Cardiac muscle cell (in vitro differentiated cells and primary cell): ENCODE data around the gene ARMH3. TPM values are rescaled to one million over a fixed set of nuclear protein-coding genes. Genes with fewer than 3 reads are reported as not detected.

Experiments
- DNase-seq, 2 donors: peaks; one replicate each; pipeline versions ENCODE4 v3.0.0 to v3.0.0-alpha.2; 2010 to 2017; ENCODE audit warnings: low read depth in 1 of 2, low spot score in 1 of 2
- H3K27ac ChIP-seq: fragments of 200-600 bp; sonication (generic); 2 replicates; pipeline ENCODE4 v1.5.1; 2016
- H3K27me3 ChIP-seq: fragments of 200-600 bp; sonication (generic); 2 replicates; pipeline ENCODE4 v1.6.0; 2016; ENCODE audit warnings: control low read depth
- H3K36me3 ChIP-seq: fragments of 200-600 bp; sonication (generic); 2 replicates; pipeline ENCODE4 v1.5.1; 2016; ENCODE audit warnings: control low read depth
- H3K4me1 ChIP-seq: fragments of 200-600 bp; sonication (generic); 2 replicates; pipeline ENCODE4 v1.8.1; 2017; ENCODE audit warnings: low read depth, mild to moderate bottlenecking, mixed run types
- H3K4me3 ChIP-seq: fragments of 200-600 bp; sonication (generic); 2 replicates; pipeline ENCODE4 v1.5.1; 2016; ENCODE audit warnings: mild to moderate bottlenecking
- H3K9me3 ChIP-seq: fragments of 200-600 bp; sonication (generic); 2 replicates; pipeline ENCODE4 v1.5.1; 2017; ENCODE audit warnings: low read depth, mild to moderate bottlenecking, control low read depth
- polyA plus RNA-seq: library from polyadenylated mRNA; unstranded; fragments of >200 nt; fragmentation: Nextera tagmentation; extraction: Ambion mirVana; gene quantifications from 2 replicates; pipeline ENCODE4 v1.2.1, GENCODE V29; 2016
- total RNA-seq: library from RNA; depleted of rRNA; stranded (reverse); fragments of >200 nt; gene quantifications from 2 replicates; pipeline ENCODE4 v1.2.3, GENCODE V29; 2016
- TF ChIP-seq, protein P1 (sequence below): IDR thresholded peaks from 2 replicates; pipeline ENCODE4 v1.5.1; 2012; ENCODE audit warnings: low read depth, mild to moderate bottlenecking, low read length

ARMH3 gene
- total and polyA plus RNA-seq, 2 experiments from 2014 or later = 5.0 to 17.2 TPM

DNA sequence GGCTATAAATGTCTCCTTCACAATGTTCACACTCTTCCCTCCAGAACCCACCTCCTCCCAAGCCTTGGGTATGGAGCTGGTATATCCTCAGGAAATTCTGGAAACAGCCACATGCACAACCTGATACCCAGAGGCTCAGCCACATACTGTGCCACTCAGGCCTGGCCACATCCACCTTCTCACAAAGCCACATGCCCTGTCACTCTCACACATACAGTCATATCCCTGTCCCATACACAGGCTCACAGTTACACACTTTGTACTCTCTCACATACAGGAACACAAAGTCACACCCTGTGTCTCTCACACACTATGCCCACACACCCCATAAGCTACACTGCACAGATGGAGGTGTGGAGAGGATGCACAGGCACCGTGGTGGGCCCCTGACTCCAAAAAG is 222.5 kb downstream of the ARMH3 start:
- H3K9me3 ChIP-seq = no peaks in the 10 kb centered on the region
- no peak overlapping the region for H3K27ac ChIP-seq
- H3K36me3 ChIP-seq = no peaks in the 10 kb centered on the region
- H3K4me1 ChIP-seq = peaks cover 26% of the 10 kb centered on the region
- DNase-seq = no peak
- no peak overlapping the region for H3K4me3 ChIP-seq
- no peaks in the 10 kb centered on the region for H3K27me3 ChIP-seq
- TF ChIP-seq, protein P1, sequence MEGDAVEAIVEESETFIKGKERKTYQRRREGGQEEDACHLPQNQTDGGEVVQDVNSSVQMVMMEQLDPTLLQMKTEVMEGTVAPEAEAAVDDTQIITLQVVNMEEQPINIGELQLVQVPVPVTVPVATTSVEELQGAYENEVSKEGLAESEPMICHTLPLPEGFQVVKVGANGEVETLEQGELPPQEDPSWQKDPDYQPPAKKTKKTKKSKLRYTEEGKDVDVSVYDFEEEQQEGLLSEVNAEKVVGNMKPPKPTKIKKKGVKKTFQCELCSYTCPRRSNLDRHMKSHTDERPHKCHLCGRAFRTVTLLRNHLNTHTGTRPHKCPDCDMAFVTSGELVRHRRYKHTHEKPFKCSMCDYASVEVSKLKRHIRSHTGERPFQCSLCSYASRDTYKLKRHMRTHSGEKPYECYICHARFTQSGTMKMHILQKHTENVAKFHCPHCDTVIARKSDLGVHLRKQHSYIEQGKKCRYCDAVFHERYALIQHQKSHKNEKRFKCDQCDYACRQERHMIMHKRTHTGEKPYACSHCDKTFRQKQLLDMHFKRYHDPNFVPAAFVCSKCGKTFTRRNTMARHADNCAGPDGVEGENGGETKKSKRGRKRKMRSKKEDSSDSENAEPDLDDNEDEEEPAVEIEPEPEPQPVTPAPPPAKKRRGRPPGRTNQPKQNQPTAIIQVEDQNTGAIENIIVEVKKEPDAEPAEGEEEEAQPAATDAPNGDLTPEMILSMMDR = no peak

DNA sequence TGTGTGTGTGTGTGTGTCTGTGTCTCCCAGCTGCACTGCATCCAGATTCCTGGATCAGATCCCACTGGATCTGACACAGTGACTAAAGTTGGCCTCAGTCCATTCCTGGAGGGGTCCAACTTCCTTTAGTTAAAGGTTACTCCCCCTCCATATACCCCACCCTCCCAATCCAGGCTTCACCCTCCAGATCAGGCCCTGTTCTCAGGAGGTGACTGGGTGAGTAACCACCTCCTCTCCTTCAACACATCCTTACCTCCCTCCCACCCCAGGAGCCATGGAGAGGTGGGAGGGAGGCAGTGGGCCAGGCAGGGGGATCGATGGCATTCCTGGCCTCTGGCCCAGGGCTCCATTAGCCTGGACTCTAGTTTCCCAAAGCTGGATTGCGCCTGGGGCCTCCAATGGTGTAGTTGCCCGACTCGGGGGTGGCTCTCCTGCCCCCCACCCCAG is 223.6 kb downstream of the ARMH3 start:
- no peaks in the 10 kb centered on the region for H3K27me3 ChIP-seq
- no peak for DNase-seq
- TF ChIP-seq, protein P1 = no peak

DNA sequence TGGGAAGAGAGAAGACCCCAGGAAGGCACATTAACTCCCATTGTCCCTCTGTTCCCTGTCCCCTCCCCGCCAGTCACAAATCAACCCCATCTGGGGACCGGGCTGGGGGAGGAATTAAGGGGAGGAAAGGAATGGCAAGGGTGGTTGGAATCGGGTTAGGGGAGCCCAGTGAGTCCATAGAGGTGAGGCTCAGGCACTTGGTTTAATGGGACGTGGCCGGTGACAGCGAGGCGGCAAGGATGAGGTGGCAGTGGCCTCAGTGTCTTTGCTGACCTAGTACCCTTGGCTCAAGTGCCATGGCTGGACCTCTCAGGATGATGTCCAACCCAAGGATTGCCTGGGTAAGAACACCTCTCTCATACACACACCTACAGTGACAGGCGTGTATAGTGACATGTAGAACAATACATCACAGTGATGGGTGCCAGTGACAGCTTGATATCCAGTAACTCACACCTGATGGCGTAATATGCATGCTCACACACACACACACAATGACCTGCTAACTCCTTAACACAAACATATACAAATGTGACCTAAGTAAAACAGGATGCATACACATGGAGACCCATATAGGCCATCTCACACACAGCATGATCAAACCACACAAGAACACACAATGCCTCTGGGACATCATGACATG is 224.7 kb downstream of the ARMH3 start:
- TF ChIP-seq, protein P1 = no peak
- peak overlapping the region; percentile 80 for H3K27ac ChIP-seq
- no peak for DNase-seq
- peaks cover 15% of the 10 kb centered on the region for H3K4me1 ChIP-seq
- H3K4me3 ChIP-seq = no peak overlapping the region
- no peaks in the 10 kb centered on the region for H3K36me3 ChIP-seq
- no peaks in the 10 kb centered on the region for H3K27me3 ChIP-seq
- no peaks in the 10 kb centered on the region for H3K9me3 ChIP-seq

More for the DNA sequence above, 223.6 kb downstream of the ARMH3 start:
- Histone ChIP-seq H3K36me3 (no peaks in the 10 kb centered on the region), H3K4me1 (peaks cover 15% of the 10 kb centered on the region), H3K4me3 (no peak overlapping the region), H3K9me3 (no peaks in the 10 kb centered on the region), H3K27ac (no peak overlapping the region)

DNA sequence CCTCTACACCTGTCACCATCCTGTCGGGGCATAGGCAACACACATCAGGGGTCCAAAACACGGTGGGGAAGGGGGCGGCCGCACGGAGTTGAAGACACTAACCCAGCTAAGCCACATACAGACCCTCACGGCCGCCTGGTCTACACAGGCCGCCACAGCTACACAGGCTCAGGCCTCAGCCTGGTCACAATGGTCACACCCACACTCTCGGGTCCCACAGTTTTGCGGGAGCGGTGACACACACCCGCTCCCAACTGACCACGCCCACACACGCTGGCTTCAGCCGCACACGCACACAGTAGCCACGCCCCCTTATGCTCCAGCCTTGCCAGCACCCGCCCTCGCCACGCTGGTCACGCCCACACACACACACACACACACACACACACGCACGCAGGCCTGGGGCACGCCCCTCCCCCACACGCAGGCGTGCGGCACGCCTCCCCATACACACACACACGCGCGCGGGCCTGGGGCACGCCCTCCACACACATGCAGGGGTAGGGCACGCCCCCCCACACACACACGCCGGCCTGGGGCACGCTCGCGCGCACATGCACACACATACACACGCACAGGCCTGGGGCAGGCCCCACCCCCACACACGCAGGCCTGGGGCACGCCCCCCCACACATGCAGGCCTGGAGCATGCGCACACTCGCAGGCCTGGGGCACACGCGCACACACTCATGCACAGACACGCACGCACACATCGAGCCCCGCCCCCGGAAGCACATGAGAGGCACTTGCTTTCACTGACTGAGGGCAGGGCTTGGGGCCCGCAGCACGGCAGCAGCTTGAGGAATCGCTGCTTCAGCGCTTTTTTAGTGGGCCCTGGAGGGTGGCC is 225.4 kb downstream of the ARMH3 start:
- H3K27ac ChIP-seq = peak overlapping the region; percentile 80
- H3K36me3 ChIP-seq = no peaks in the 10 kb centered on the region
- H3K4me3 ChIP-seq = peak overlapping the region; percentile 26
- TF ChIP-seq, protein P1 = no peak
- no peaks in the 10 kb centered on the region for H3K27me3 ChIP-seq
- peak; percentile 91 to 92 for DNase-seq
- peaks cover 15% of the 10 kb centered on the region for H3K4me1 ChIP-seq
- no peaks in the 10 kb centered on the region for H3K9me3 ChIP-seq

DNA sequence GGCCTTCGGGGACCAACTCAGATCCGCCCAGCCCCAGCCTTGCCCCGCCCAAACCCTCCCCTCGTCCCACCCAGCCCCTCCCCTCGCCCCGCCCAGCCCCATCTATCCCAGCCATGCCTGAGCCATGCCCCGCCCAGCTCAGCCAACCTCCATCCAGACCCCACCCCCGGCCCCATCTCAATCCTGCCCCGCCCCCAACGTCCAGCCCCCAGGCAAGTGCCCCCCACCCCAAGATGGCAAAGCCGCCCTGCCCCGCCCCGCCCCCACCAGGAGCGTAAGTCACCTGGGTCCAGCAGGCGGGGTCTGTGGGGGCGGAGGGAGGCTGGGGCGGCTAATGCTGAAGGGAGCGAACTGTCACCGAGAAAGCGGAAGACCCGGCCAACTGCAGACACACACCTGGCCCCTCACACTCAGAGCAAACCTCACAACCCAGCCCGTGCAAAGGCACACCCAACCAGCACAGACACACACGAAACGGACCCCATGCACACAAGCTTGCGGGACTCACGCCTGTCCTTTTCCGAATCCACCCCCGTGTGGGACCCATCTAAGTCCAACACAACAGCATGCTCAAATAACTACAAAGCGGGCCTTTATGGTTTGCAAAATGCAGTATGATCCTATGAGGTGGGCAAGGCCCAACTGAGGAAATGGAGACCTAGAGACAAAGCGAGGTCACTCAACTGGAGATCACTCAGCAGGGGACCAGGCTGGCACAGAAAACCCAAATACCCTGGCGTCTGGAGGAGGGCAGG is 226.2 kb downstream of the ARMH3 start:
- H3K9me3 ChIP-seq = no peaks in the 10 kb centered on the region
- H3K4me3 ChIP-seq = peak overlapping the region; percentile 26
- H3K4me1 ChIP-seq = peaks cover 15% of the 10 kb centered on the region
- no peaks in the 10 kb centered on the region for H3K36me3 ChIP-seq
- TF ChIP-seq, protein P1 = no peak
- H3K27me3 ChIP-seq = no peaks in the 10 kb centered on the region
- DNase-seq = peak; percentile 51 to 84
- peak overlapping the region; percentile 80 for H3K27ac ChIP-seq
